GM19463 (cell line): ENCODE results near the gene BPIFB2.

Experiments
- ATAC-seq: cut with Tn5 transposase; IDR thresholded peaks from one replicate; pipeline ENCODE4 v1.9.1; 2021; ENCODE audit warnings: mild to moderate bottlenecking, moderate library complexity; ENCODE audit not compliant: unreplicated experiment

Gene BPIFB2

DNA sequence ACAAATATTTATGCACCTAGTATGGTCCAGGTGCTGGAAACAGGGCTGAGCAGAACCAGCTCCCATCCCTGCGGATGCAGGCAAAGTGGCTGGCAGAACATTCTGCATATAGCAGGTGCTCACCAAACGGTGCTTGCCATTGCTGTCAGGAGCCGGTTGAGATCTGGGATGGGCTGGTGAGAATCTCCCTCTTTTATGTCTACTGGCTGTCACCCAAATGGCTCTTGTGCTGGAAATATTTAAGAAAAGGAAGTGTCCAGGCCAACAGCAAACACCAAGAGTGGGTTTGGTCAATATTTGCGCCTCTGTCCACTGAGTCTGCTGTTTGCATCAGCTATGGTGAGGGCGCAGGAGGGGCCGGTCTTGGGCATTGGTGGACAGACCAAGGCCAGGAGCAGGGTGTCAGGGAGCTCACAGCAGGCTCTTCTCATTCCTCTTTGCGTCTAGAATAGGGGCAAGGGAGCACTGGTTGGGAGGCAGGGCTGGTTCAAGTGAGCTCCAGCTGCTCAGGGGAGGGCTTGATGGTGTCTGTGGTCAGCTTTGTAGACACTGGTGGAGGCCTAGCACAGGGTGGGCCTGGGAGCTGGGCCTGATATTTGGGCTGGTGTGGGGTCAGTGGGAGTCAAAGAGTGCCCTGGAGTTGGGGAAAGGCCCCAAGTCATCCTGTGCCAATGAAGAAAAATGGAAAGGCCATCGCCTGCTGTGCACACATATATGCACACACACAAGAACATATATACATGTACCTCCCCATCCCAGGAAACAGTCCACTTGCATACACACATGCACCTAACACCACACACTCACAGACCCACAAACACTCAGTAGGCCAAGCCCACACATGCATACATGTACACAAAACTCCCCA lies 1.4 kb upstream of the BPIFB2 start:
- no peak for ATAC-seq

DNA sequence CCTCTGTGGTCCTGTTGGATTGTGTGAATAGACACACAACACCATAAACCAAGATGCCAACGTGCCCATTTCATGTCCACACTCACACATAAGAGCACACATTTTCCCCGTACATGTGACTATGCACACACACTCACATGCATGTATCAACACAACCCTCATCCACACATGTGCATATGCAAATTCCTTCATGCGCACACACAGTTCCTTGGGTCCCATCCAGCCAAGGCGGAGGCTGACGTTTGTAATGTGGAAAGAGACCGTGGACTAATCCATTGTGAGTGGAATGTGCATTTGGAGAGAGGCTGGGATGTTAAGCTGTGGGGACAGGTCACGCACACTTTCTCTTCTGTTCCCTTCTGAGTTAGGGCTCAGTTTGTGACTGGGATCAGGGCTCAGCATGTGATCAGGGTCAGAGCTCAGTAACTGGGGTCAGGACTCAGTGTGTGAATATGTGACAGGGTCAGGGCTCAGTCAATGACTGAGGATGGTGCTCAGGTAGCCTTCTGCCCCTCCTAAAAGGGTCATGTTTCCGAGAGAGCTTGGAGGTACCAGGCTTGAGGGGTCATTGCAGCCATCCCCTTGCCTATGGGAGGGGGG lies 628 bp upstream of the BPIFB2 start:
- ATAC-seq = no peak

DNA sequence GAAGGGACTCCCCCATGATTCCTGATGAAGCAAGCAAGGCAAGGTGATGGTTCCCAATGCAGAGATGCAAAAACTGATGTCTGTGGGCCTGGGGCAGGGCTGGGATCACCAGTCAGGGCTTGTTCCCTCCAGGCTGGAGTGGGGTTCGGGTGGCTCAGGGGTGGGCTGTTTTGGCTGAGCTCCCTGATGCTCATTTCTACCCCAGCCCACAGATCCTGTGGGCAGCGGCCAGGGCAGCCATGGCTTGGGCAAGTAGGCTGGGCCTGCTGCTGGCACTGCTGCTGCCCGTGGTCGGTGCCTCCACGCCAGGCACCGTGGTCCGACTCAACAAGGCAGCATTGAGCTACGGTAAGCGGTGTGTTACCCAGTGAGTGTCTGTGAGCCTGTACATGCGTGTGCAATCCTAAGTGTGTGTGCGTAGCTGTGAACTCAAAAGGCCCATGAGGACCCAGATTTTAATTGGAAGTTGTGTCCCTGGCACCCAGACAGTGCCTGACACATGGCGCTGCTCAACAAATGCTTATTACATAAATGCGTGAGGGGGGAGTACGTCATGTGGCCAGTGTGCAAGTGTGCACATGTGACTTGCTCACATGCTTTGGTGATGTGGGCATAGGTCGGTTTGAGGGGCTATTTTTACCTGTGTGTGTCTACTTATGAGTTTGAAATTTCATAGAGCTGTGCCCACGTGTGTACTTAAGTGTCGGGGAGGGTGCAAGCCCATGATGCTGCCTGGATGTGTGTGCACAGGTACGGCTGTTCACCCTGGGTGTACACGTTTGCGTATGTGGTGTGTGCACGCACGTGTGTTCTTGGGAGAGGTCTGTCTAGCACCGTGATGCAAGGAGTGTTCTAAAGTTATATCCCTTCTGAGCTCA lies 1.1 kb downstream of the BPIFB2 start:
- no peak for ATAC-seq

DNA sequence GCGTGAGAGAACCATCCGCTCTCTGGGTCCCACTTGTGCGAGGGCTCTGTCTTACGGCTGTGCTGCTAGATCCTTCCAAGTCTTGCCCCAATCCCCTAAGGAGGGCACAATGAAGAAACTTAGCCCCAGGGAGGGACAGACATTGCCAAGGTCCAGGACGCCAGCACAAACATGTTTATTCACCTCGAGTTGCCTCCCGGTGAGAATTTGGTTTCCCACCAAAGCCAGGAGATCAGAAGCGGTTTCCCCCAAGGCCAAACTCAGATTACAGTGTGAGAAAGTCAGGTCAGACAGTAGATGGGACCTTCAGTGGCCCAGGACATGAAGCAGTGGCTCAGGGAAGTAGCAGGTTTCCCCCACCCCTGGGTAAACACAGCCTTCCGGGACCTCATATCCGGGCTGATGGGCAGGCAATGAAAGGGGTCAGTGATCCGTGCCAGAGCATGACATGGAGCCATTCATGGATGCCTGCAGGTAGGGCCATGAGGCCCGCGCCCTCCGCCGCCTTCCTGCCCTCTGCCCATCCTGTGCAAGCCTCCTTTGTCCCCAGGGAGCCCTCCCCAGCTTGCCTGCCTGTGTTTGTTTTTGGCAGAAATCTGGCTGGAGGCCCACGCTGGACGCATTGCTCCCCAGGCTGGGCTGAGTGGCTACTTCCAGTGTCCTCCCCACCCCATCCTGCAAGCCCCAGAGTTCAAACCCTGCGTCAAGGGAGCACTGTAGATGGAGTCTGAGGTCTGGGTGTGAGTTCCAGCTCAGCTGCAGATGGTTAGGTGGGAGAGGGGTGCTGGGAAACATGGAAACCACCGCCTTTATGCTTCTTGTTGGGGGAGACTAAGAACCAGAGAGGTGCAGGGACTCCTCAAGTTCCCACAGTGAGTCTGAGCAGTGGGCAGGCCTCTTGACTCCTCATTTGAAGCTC lies 2.0 kb downstream of the BPIFB2 start:
- ATAC-seq = no peak

DNA sequence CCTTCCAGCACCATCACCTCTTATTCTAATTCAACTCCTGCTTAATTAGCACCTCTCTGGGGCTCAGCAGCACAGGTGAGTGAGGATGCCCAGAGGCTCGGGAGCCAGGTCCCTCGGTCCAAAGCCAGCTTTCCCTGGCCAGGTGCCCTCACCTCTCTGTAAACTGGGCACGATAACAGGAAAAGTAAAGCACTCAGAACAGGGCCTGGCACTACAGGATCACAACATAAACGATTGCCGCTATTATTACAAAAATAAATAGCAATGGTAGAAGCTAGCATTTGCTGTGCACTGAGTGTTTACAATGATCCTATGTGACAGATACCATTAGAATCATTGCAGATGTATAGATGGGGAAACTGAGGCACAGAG lies 2.6 kb downstream of the BPIFB2 start:
- no peak for ATAC-seq

DNA sequence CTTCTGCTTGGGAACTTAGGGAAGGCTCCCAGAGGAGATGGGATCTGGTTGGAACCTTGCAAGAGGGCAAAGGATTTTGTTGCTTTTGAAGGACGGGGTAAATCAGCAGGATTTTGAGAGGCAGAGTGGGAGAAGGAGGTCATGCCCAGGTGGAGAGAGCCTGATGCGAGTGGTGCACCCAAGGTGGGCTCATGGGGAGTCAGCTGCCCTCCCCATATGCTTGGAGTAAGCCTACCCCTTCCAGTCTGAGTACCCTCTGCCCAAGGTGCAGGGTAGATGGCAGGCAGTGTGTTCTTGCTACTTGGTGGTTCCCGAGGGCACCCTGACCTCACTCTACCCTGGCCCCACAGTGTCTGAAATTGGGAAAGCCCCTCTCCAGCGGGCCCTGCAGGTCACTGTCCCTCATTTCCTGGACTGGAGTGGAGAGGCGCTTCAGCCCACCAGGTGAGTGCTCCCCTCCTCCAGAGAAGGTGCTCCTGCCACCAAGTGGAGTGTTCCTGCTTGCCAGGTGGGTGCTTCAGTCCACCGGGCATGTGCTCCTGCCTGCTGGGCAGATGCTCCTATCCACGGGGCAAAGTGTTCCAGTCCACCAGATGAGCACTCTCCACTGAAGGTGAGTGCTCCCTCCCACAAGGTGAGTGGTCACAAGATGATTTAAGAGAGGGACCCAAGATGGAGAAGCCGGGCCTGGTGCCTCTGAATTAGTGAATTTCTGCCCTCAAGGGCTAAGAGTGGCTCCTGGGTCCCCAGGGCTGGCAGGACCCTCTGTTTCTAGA lies 3.4 kb downstream of the BPIFB2 start:
- no peak for ATAC-seq

DNA sequence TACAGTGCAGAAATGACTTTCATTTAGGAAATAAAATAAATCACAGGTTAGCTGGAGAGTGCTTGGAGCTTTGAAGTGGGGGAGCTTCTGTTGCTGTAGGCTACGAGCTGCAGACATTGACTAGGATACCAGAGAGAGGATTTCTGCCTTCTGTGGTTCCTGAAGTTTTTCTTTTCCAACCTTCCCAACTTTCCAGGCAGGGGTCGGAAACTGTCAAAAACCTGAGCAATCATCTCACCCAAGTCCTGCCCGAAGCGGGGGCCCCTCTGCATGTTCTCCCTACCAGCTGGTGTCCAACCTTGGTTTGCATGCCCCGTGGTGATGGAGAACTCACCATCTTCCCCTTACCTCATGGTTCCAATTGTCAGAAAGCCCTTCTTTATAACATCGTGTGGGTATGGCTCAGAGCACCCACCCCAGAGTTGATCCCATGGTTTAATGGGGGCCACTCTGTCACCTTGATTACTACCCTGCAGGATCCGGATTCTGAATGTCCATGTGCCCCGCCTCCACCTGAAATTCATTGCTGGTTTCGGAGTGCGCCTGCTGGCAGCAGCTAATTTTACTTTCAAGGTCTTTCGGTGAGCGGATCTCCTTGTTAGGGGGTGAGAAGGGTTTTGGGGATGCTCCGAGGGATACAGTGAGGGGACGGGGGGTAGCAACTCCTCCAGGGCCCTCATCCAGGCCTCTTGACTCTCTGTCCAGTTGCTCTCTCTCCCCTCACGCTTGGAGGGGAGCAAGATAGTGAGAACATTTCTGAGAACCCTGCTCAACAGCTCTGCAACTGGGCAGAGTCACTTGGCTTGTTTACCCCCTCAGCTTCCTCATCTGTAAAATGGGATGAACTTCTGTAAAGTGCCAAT lies 5.1 kb downstream of the BPIFB2 start:
- no peak for ATAC-seq

DNA sequence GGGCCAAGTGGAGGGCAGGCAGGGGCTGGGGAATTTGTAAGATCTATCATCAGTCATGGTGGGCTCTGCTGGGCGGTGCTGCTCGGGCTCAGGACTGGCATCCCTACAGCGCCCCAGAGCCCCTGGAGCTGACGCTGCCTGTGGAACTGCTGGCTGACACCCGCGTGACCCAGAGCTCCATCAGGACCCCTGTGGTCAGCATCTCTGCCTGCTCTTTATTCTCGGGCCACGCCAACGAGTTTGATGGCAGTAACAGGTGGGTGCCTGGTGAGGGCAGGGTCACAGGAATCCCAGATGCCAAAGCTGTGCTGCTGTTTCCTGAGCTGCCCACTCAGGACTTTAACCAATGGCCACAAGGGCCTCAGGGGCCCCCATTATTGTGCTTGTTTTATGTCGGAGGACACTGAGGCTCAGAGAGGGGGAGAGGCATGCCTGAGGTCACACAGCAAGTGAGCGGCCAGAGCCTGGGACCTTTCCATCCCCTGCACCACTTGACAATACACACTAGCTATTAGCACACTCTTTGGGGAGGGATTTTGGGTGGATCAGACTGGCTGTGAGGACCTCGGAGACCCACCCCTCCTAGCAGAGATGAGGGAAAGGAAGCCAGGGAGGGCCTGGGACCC lies 6.3 kb downstream of the BPIFB2 start:
- no peak for ATAC-seq

DNA sequence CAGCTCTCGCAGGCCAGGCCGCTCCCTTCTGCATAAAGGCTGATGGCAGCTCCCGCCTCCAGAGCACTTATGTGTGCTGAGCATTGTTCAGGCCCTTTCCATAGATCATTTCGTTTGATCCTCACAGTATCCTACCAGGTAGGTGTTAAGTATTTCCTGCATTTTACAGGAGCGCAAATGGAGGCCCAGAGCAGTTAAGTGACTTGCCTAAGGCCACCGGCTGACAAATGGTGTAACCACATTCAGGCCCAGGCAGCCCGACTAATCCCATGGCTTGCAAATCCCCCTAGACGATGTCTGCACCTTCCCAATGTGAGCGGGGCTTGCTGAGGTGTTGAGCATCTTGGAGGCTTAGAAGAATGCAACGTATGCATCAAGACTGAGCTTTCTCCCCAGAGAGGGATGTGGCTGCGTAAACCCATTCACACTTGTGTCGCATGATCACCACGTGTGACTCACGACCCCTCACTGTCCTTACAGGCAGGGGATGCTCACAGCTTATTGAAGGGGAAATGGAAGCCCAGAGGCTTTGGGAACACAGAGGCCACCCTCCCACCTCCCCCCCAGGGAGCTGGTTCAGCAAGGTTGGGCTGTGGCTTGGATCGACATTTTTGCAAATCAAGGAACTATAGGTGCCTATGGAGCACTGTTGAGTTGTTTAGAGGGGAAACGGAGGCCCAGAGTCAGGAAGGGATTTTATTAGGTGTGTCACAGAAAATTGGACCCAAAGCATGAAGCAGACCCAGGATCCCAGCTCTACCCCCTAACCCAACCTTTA lies 7.0 kb downstream of the BPIFB2 start:
- ATAC-seq = no peak

DNA sequence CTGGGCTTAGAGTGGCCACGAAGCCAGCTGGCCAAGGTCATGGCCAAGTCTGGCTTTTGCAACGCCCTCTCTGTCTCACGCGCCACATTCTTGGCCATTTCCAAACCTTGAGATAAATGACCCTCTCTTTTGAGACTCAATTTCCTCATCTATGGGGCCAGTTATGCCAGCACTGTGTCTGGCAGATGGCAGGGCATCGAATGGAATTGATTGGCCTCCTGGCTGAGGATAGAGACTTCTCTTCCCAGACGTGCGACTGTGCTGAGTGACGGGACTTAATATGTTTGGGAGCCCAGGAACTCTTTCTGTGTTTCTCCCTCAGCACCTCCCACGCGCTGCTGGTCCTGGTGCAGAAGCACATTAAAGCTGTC lies 7.6 kb downstream of the BPIFB2 start:
- no peak for ATAC-seq

DNA sequence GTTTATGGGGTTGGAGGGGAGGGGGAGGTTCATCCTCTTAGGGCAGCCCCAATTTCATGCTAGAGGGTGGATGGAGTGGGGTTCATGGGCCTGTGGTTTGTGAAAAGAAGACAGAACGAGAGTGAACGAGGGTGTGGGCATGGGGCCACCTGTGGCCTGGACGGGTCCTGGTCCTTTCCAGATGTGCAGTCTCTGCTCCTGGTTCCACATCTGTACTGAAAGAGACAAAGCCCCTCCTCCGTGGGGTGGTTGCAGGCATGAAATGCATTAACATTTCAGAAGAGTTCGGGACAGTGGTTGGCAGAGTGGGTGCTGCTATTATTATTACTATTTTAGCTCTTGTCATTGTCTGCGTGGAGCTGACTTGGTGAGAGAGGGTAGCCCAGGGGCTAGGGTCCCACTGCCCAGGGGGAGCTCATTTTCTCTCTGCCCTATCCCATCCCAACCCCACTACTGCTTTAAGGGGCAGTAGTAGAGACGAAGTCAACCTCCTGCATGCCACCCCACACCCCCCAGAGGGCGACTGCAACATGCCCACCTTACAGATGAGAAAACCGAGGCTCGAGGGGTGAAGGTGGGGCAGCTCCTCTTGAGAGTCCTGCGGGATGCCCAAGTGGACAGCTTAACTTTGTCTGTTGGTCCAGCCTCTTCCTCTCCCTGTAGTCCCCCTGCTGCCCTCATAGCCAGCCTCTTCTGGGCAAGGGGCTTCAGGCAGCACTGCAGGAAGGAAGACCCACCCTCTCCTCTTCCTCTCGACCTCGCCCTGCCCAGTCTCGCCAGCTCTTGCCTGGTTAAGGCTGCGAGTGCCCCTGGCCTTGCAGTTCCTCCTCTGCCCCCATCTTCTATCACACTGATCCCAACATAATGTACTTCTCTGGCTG lies 8.4 kb downstream of the BPIFB2 start:
- ATAC-seq = no peak

DNA sequence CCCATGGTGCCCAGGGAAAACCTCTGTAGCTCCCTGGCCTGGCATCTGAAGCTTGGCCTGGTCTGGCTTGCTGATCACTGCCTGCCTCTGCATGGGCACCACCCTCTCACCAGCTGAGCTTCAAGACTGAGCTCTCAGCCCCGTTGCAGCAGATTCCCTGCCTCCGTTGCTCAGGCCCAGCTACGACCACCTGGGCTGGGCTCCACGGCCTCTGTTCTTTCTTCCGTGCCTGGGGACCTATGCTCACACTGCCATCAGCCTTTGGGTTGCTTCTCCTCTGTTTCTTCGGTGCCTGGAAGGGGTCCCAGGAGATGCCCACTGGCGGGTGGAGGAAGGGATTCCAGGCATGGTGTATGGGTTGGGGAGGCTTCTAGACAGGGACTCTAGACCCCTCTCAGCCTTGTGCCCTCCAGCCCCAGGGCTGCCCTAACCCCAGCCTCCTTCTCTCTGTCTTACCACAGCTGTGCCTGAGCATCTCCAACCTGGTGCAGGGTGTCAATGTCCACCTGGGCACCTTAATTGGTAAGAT lies 9.1 kb downstream of the BPIFB2 start:
- ATAC-seq = no peak

DNA sequence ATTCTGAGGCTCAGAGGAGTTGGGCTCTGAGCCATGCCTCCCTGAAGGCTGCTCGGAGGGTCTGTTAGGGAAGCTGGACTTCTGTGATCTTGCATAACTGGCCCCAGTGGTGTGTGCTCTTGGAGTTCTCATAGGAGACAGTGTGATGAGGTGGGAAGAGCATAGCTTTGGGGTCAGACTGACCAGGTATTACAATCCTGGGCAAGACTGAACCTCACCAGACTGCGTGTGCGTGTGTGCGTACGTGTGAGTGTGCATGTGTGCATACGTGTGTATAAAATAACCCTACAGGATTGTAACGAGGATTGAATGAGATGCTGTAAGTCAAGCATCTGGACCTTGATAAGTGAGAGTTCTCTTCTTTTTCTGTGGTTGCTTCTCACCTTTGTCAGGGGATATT lies 10.0 kb downstream of the BPIFB2 start:
- no peak for ATAC-seq

DNA sequence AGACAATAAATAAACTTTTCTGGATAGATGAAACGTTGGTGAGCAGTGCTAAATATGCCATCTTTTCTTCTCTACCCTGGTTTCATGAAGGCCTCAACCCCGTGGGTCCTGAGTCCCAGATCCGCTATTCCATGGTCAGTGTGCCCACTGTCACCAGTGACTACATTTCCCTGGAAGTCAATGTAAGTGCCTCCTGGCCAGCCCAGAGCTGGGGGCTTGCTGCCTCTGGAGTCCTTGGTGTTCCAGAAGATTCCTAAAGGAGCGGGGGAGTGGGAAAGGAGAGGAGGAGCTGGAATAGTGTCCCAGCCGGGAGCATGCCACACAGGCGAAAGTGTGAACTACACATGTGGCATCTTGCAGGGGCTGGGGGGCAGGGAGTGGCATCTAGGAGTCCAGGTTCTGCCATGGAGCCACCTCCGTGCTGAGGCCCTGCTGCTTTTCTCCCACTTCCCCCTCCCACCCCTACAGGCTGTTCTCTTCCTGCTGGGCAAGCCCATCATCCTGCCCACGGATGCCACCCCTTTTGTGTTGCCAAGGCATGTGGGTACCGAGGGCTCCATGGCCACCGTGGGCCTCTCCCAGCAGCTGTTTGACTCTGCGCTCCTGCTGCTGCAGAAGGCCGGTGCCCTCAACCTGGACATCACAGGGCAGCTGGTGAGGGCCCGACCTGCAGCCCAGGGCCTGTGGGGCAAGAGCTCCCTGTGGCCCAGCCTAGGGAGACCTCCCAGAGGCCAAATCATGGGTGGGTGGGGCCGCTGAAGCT lies 10.8 kb downstream of the BPIFB2 start:
- ATAC-seq = no peak

DNA sequence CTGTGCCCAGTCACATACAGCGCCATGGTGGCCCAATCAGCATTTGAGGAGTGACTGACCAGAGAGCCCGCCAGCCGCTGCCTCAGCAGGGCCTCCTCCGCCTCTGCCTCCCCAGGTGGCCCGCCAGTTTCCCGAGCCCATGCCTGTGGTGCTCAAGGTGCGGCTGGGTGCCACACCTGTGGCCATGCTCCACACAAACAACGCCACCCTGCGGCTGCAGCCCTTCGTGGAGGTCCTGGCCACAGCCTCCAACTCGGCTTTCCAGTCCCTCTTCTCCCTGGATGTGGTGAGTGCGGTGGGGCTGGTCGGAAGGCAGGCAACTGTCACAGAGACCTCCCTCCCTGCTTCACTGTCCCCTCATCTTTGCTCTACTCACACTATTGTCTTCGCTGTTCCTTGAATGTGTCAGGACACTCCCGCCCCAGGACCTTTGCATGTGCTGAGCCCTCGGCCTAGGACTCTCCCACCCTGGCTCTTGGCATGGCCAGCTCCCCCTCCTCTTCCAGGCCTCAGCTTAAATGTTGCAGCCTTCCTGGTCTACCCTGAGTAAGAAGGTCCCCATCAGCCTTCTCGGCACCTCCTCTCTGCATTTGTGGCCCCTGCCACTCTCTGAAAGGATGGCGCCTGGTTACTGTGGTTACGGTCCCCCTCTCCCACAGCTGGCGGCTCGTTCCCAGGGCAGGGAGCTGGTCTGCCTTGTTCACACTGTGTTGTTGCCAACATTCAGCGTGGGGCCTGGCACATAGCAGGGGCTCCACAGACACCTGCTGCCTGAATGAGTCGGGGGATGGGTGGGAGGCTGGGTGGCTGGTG lies 12.2 kb downstream of the BPIFB2 start:
- no peak for ATAC-seq
